ENCODE data around the gene CAP1.
A peak's percentile ranks its signal among the peaks of the same experiment; 100 is the strongest.

CAP1 gene

DNA sequence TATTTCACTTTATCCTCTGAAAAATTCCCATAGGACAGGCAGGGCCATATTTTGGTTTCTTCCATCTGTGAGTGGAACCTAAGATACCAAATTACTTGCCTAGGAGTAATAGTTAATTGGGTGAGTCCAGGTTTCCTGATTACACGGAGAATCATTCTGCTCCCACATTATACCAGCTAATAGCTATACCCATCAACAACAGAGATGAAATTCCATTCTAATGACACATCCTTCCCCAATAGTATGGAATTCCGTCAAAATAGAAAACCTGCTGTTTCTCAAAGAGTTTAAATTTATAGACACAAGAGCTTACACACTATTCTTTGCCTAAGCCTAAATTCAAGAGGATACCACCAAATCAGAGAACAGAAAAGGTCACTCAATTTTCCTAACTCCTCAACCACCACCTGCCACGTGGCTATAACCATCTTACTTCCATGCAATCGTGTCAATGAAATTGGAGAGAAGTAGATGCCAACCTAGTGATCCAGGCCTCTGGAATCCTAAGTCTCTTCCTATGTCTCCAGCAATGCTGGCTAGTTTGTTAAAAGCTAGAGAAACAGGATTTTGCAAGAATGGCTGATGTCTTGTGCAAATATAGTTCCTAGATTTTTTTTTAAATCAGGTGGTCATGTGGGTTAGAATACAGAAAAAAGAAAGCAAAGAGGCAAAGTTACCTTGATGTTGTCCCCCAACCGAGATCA lies 50.3 kb downstream of the CAP1 start:
- TF ChIP-seq ZNF274 (IDR thresholded peaks at IDR 0.05; ENCODE audit: low read depth, low read length), result no peak
- no peak overlapping the region for H3K4me3 ChIP-seq (ENCODE audit: low read length)

DNA sequence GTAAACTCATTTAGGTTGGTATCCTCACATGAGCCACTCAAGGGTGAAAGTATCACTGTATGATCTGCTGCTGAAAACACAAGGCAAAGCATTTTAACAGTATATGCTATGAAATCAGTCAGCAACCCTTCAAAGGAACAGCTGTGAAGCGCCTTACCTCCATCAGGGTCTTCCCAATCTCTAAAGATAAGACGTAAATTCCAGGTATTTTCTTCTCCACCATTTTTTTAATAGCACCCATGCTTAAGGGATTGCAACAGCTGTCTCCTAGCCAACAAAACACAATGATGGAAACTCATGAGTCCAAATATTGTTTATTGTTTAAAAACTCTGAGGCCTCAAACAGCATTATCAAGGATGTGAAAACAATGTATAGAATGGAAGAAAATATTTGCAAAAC lies 51.7 kb downstream of the CAP1 start:
- no peak overlapping the region for H3K4me3 ChIP-seq (ENCODE audit: low read length)
- no peak for TF ChIP-seq ZNF274 (IDR thresholded peaks at IDR 0.05; ENCODE audit: low read depth, low read length)

DNA sequence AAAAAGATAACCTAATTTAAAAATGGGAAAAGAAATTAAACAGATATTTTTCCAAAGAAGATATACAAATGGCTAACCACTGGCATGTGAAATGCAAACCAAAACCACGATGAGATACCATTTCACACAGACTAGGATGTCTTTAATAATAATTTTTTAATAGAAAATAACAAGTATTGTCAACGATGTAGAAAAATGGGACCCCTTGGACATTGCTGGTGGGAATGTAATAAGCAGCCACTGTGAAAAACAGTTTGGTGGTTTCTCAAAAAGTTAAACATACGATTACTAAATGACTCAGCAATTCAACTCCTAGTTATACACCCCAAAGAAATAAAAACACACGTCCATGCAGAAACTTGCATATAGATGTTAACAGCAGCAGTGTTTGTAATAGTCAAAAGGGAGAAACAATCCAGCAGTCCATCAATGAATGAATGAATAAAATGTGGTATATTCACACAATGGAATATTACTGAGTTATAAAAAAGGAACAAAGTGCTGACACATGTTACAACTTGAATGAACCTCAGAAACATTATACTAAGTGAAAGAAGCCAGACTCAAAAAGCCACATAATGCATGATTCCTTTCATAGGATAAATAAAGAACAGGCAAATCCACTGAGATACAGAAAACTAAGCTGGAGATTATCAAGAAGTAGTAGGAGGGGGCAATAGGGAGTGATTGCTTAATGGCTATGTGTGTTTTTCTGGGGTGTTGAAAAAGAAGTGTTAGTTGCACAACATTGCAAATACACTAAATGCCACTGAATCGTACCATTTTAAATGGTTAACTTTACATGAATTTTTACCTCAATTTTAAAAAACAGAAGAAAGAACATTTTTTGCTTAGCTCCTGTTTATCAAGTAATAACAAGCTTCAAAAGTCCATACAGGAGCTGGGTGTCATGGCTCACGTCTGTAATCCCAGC lies 52.4 kb downstream of the CAP1 start:
- no peak for TF ChIP-seq ZNF274 (IDR thresholded peaks at IDR 0.05; ENCODE audit: low read depth, low read length)

DNA sequence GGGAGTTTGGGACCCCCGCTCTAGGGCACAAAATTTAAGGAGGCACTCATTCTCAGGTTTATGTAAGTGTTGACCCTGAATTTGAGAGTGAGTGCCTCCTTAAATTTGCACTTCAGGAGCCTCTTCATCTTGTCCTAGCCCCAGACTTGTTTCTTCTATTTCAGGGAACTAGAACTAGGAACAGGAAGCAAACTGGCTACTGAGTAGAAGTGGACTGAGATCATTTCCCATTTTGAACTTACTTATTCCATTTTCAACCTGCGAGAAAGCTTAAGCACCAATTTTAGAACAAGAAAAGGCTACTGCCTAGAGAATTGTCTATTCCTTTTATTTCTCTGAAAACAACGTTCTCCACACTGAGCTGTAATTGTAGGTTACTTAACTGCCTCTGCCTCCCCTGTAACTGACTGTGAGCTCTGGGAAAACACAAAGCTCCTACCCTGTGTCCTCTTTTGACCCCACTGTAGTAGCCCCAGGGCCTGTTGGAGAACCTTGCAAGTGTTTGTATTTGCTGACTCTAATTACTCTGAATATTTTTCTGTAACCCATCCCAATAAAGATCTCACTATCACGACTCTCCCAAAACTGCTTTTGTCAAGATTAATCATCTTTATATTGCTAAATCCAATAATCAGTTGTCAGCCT lies 54.1 kb downstream of the CAP1 start:
- H3K4me3 ChIP-seq (ENCODE audit: low read length), result no peak overlapping the region

More for the DNA sequence above, 52.4 kb downstream of the CAP1 start:
- no peak overlapping the region for H3K4me3 ChIP-seq (ENCODE audit: low read length)

GRCh38 chr1:40095806-40096205 lies 55.3 kb downstream of the CAP1 start:
- H3K4me3 ChIP-seq (ENCODE audit: low read length), result no peak overlapping the region; the same call in 1 of the 2 replicates

More for the DNA sequence above, 54.1 kb downstream of the CAP1 start:
- no peak for TF ChIP-seq ZNF274 (IDR thresholded peaks at IDR 0.05; ENCODE audit: low read depth, low read length)

GRCh38 chr1:40096646-40096976 lies 56.1 kb downstream of the CAP1 start:
- no peak for TF ChIP-seq ZNF274 (IDR thresholded peaks at IDR 0.05; ENCODE audit: low read depth, low read length)
- H3K4me3 ChIP-seq (ENCODE audit: low read length), result peak overlapping the region; percentile 87

More at GRCh38 chr1:40095806-40096205, 55.3 kb downstream of the CAP1 start:
- TF ChIP-seq ZNF274 (IDR thresholded peaks at IDR 0.05; ENCODE audit: low read depth, low read length), result no peak

DNA sequence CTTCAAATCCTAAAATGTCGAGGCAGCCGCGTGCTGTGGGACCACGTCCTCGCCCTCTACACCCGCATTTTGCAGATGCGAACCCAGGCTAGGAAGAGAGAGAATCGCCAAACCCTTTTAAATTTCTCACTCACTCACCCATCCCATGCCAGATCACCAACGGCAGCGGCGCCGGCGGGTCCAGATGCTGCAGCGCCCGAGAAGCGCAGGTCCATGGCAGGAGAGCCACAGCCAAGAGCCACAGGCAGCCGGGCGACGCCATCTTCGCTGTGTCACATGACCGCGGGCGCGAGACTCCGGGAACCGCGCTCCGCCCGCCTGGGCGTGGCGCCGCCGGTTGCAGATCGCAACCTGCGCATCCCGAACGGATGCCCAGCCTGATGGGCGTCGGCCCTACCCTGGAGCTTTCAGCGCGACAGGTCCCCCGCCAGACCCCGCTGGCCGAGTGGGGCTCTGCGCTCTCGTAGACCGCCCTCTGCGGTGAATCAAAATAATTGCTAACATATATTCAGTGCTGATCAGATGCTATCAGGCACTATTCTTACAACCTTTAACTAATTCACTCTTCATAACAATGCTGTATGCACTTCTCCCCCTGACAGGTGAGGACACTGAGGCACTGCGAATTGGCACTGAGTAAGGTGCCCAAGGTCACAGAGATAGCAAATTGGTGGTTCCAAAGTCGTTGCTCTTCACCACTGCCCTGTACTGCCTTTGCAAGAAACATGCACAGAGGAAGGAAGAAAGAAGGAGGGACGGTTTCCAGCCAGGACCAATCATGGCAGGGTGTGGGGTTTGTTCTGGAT lies 56.7 kb downstream of the CAP1 start, which contains the start of gene PPT1:
Gene PPT1 (minus strand): TSS at position 276 of the 806 bp plus-strand sequence. CDS start 14 bp downstream, at position 262.
- peak within 1 kb of the TSS; percentile 87 for H3K4me3 ChIP-seq (ENCODE audit: low read length)
- TF ChIP-seq ZNF274 (IDR thresholded peaks at IDR 0.05; ENCODE audit: low read depth, low read length), result no peak

DNA sequence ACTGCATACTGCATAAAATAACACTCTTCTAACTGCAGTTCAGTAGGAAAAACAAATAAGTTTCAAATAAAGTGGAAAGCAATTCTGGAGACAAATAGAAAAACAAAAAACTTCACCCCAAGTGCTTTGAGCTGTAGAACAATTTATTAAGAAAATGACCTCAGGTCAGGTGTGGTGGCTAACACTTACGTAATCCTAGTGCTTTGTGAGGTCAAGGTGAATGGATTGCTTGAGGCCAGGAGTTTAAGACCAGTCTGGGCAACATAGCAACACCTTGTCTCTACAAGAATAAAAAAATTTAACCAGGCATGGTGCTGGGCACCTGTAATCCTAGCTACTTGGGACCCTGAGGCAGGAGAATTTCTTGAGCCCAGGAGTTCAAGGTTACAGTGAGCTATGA lies 61.5 kb downstream of the CAP1 start:
- no peak overlapping the region for H3K4me3 ChIP-seq (ENCODE audit: low read length)
- no peak for TF ChIP-seq ZNF274 (IDR thresholded peaks at IDR 0.05; ENCODE audit: low read depth, low read length)

DNA sequence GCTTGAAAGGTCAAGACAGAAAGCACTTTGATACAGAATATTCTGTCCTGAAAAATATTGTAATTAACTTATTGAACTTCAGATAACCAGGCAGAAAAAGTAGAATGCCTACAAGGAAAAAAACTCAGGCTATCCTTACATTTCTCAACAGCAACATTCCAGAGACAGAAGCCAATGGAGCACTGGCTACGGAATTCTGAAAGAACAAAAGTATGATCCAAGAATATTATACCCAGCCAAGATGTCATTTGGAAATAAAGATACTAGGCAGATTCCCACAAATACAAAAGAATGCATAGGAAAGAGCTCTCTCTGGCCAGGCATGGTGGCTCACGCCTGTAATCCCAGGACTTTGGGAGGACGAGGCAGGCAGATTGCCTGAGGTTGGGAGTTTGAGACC lies 62.4 kb downstream of the CAP1 start:
- no peak for TF ChIP-seq ZNF274 (IDR thresholded peaks at IDR 0.05; ENCODE audit: low read depth, low read length)
- no peak overlapping the region for H3K4me3 ChIP-seq (ENCODE audit: low read length)

DNA sequence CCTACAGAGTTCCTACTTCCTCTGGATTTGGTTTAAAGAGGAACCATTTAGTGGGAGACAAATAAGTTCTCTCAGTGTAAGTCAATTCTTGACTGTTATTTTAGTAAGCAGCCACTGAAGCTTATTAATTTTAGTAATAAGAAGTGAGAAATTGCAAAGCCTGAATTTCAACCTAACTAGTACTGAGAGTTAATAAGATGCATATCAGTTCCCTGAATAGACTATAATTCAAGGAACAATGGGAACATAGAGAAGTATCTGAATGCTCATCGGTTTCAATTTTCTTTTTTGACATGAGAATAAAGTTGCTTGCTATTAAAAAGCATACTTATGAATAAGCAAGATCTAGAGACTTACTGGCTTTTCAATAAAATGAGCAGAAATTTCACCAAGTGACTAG lies 64.5 kb downstream of the CAP1 start:
- H3K4me3 ChIP-seq (ENCODE audit: low read length), result no peak overlapping the region
- TF ChIP-seq ZNF274 (IDR thresholded peaks at IDR 0.05; ENCODE audit: low read depth, low read length), result no peak

GRCh38 chr1:40107290-40107959 lies 66.9 kb downstream of the CAP1 start:
- no peak overlapping the region for H3K4me3 ChIP-seq (ENCODE audit: low read length)
- no peak for TF ChIP-seq ZNF274 (IDR thresholded peaks at IDR 0.05; ENCODE audit: low read depth, low read length)

DNA sequence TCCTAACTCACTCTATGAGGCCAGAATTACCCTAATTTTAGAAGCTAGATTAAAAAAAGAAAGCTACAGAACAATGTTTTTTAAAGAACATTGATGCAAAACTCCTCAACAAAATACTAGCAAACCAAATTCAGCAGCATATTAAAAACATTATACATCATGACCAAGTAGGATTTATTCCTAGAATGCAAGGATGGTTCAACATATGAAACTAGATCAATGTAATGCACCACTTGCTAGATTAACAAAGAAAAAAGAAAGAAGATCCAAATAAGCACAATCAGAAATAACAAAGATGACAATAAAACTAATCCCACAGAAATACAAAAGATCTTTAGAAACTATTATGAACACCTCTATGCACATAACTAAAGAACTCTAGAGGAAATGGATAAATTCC lies 69.9 kb downstream of the CAP1 start:
- no peak overlapping the region for H3K4me3 ChIP-seq (ENCODE audit: low read length)
- TF ChIP-seq ZNF274 (IDR thresholded peaks at IDR 0.05; ENCODE audit: low read depth, low read length), result no peak

GRCh38 chr1:40114400-40114799 lies 73.9 kb downstream of the CAP1 start:
- no peak overlapping the region for H3K4me3 ChIP-seq (ENCODE audit: low read length)
- no peak for TF ChIP-seq ZNF274 (IDR thresholded peaks at IDR 0.05; ENCODE audit: low read depth, low read length)
